ENCODE measurements around the gene SLC8A1. TPM values are rescaled to one million over a fixed set of nuclear protein-coding genes. Genes with fewer than 3 reads are reported as not detected.

SLC8A1 gene
- total RNA-seq, 1 experiment from 2014 or later, result 1.7 TPM

GRCh38 chr2:40329739-40330030 lies 122.2 kb downstream of the SLC8A1 start:
- no peaks in the 10 kb centered on the region for H3K23me2 ChIP-seq (ENCODE audit: insufficient read length, low read depth, low read length, poor library complexity, severe bottlenecking)
- H3K23ac ChIP-seq (ENCODE audit: insufficient read length, low read depth, low read length), result no peak overlapping the region
- no peak overlapping the region for H2BK20ac ChIP-seq (ENCODE audit: low read depth, low read length, poor library complexity, severe bottlenecking)
- TF ChIP-seq CTCF (conservative IDR thresholded peaks at IDR 0.05), result no peak
- no peak overlapping the region for H3K27ac ChIP-seq (ENCODE audit: insufficient read length, low read depth, low read length)
- H4K20me1 ChIP-seq (ENCODE audit: control insufficient read depth, insufficient read depth, insufficient read length), result no peaks in the 10 kb centered on the region
- Mint-ChIP-seq H3K4me1 (peaks cover 0 to 3% of the 10 kb centered on the region in 2 experiments; a peak in 2 of 4 replicates), H3K27me3 (ENCODE audit: low read depth) (no peaks in the 10 kb centered on the region), H3K9me3 (no peaks in the 10 kb centered on the region; a peak in 1 of 5 replicates), H3K27ac (no peak overlapping the region), H3K4me3 (no peak overlapping the region), H3K36me3 (ENCODE audit: insufficient read depth in 1 of 3, low read depth in 3 of 3) (no peaks in the 10 kb centered on the region)
- H3K18ac ChIP-seq (ENCODE audit: insufficient read length, low read depth, low read length), result no peak overlapping the region
- H3K56ac ChIP-seq (ENCODE audit: insufficient read length, low read depth, low read length), result no peak overlapping the region
- no peaks in the 10 kb centered on the region for H3K4me1 ChIP-seq (ENCODE audit: insufficient read depth, low read length)
- H4K91ac ChIP-seq (ENCODE audit: insufficient read length, low read depth, low read length), result no peak overlapping the region
- H3K4ac ChIP-seq (ENCODE audit: low read depth, low read length), result no peak overlapping the region
- no peak overlapping the region for H3K9ac ChIP-seq (ENCODE audit: extremely low read depth, insufficient read length, low read length)
- no peak overlapping the region for H2BK15ac ChIP-seq (ENCODE audit: low read depth, low read length)
- no peak overlapping the region for H4K8ac ChIP-seq (replicated peaks; ENCODE audit: insufficient read length, low read depth, low read length)
- no peaks in the 10 kb centered on the region for H3K79me1 ChIP-seq (ENCODE audit: insufficient read depth, low read depth, low read length, poor library complexity, severe bottlenecking)
- H3K79me2 ChIP-seq (ENCODE audit: insufficient read depth, low read length), result no peaks in the 10 kb centered on the region
- no peak overlapping the region for H3T11ph ChIP-seq (ENCODE audit: low read length)
- no peak overlapping the region for H2AFZ ChIP-seq (ENCODE audit: low read length)
- no peak for DNase-seq
- no peak overlapping the region for H3K4me2 ChIP-seq (ENCODE audit: insufficient read depth, insufficient read length, low read length)
- no peak overlapping the region for H2BK5ac ChIP-seq (ENCODE audit: insufficient read length, low read length)
- H3K14ac ChIP-seq (ENCODE audit: insufficient read depth, low read length), result no peak overlapping the region
- H2AK5ac ChIP-seq (ENCODE audit: insufficient read length, low read length), result no peak overlapping the region
- H2BK120ac ChIP-seq (ENCODE audit: low read depth, low read length, poor library complexity, severe bottlenecking), result no peak overlapping the region
- H3K27me3 ChIP-seq (ENCODE audit: insufficient read depth, low read length), result no peaks in the 10 kb centered on the region
- H2BK12ac ChIP-seq (ENCODE audit: insufficient read length, low read depth, low read length), result no peak overlapping the region
- no peak overlapping the region for H4K5ac ChIP-seq (ENCODE audit: insufficient read length, low read depth, low read length)
- no CpG with 5 or more reads among the region's 1 CpG for WGBS (ENCODE audit: extremely low coverage, insufficient read length, low lambda C conversion rate)
- no peaks in the 10 kb centered on the region for H3K9me3 ChIP-seq (ENCODE audit: control insufficient read depth, low read depth, low read length)

All from H9 (cell line).